ENCODE results near the gene DNASE1. TPM values are rescaled to one million over a fixed set of nuclear protein-coding genes. Genes with fewer than 3 reads are reported as not detected.

The DNASE1 gene
- polyA plus RNA-seq, 1 donor from 2014 or later, result 47.8 TPM

GRCh38 chr16:3607161-3607560 is 47.3 kb upstream of the DNASE1 start:
- Histone ChIP-seq H3K9me3 (ENCODE audit: low read length) (no peaks in the 10 kb centered on the region), H2AFZ (ENCODE audit: low read depth, low read length) (no peak overlapping the region), H3K27me3 (ENCODE audit: insufficient read depth, low read depth, low read length) (no peaks in the 10 kb centered on the region), H3K27ac (ENCODE audit: low read length) (no peak overlapping the region), H3K79me2 (replicated peaks; ENCODE audit: insufficient read depth, low read length) (peaks cover 2% of the 10 kb centered on the region), H3K36me3 (ENCODE audit: insufficient read depth, low read length) (peaks cover 5% of the 10 kb centered on the region), H3K9me2 (ENCODE audit: insufficient read depth, low read length) (no peaks in the 10 kb centered on the region), H3K9ac (ENCODE audit: low read length) (no peak overlapping the region), H3K4me3 (ENCODE audit: low read length) (no peak overlapping the region), H3K4me2 (ENCODE audit: low read length) (no peak overlapping the region), H4K20me1 (ENCODE audit: insufficient read depth) (no peaks in the 10 kb centered on the region), H3F3A (ENCODE audit: insufficient read depth, low read length, poor library complexity, severe bottlenecking) (no peaks in the 10 kb centered on the region)
- TF ChIP-seq TAF1 (IDR thresholded peaks at IDR 0.05; ENCODE audit: low read depth) (no peak), CTCF (IDR thresholded peaks at IDR 0.05; ENCODE audit: poor library complexity, severe bottlenecking) (no peak), SMC3 (conservative IDR thresholded peaks at IDR 0.05; ENCODE audit: poor library complexity) (no peak), REST (IDR thresholded peaks at IDR 0.05; ENCODE audit: borderline replicate concordance) (no peak), EP300 (conservative IDR thresholded peaks at IDR 0.05; ENCODE audit: poor library complexity, severe bottlenecking) (no peak), RAD21 (conservative IDR thresholded peaks at IDR 0.05) (no peak), MXI1 (conservative IDR thresholded peaks at IDR 0.05; ENCODE audit: poor library complexity, severe bottlenecking) (no peak), EZH2 (IDR thresholded peaks at IDR 0.05; ENCODE audit: borderline replicate concordance, insufficient read depth, low read length, poor library complexity, severe bottlenecking) (no peak), POLR2AphosphoS5 (IDR thresholded peaks at IDR 0.05) (no peak)

- no peak for TF ChIP-seq SMC3 (conservative IDR thresholded peaks at IDR 0.05; ENCODE audit: poor library complexity)
- TF ChIP-seq RAD21 (conservative IDR thresholded peaks at IDR 0.05), result no peak
- no peak for TF ChIP-seq EP300 (conservative IDR thresholded peaks at IDR 0.05; ENCODE audit: poor library complexity, severe bottlenecking)
- no peak for TF ChIP-seq REST (IDR thresholded peaks at IDR 0.05; ENCODE audit: borderline replicate concordance)
- TF ChIP-seq MXI1 (conservative IDR thresholded peaks at IDR 0.05; ENCODE audit: poor library complexity, severe bottlenecking), result no peak
- TF ChIP-seq POLR2AphosphoS5 (IDR thresholded peaks at IDR 0.05), result no peak
- TF ChIP-seq CTCF (IDR thresholded peaks at IDR 0.05; ENCODE audit: poor library complexity, severe bottlenecking), result no peak
- no peak for TF ChIP-seq TAF1 (IDR thresholded peaks at IDR 0.05; ENCODE audit: low read depth)
- TF ChIP-seq EZH2 (IDR thresholded peaks at IDR 0.05; ENCODE audit: borderline replicate concordance, insufficient read depth, low read length, poor library complexity, severe bottlenecking), result no peak
- Histone ChIP-seq H3K36me3 (ENCODE audit: insufficient read depth, low read length) (peaks cover 5% of the 10 kb centered on the region), H3K4me2 (ENCODE audit: low read length) (no peak overlapping the region), H3K4me3 (ENCODE audit: low read length) (no peak overlapping the region), H3K27me3 (ENCODE audit: insufficient read depth, low read depth, low read length) (no peaks in the 10 kb centered on the region), H3F3A (ENCODE audit: insufficient read depth, low read length, poor library complexity, severe bottlenecking) (no peaks in the 10 kb centered on the region), H3K9me2 (ENCODE audit: insufficient read depth, low read length) (no peaks in the 10 kb centered on the region), H3K27ac (ENCODE audit: low read length) (no peak overlapping the region), H4K20me1 (ENCODE audit: insufficient read depth) (no peaks in the 10 kb centered on the region), H3K9me3 (ENCODE audit: low read length) (no peaks in the 10 kb centered on the region), H2AFZ (ENCODE audit: low read depth, low read length) (no peak overlapping the region), H3K79me2 (replicated peaks; ENCODE audit: insufficient read depth, low read length) (peaks cover 5% of the 10 kb centered on the region), H3K9ac (ENCODE audit: low read length) (no peak overlapping the region)
Observed at GRCh38 chr16:3607634-3608033, 46.9 kb upstream of the DNASE1 start.

All from neural cell (in vitro differentiated cells).